GM18867 (cell line): ENCODE measurements around the gene PIWIL4.
"Not testable (repeated sequence)": the region's sequence is repeated elsewhere in the genome, so short reads cannot be mapped to it uniquely, and the experiment has no call there.

Experiments used
- ATAC-seq: cut with Tn5 transposase; IDR thresholded peaks from one replicate; pipeline ENCODE4 v1.9.1; 2021; ENCODE audit warnings: mild to moderate bottlenecking, moderate library complexity; ENCODE audit not compliant: unreplicated experiment

The PIWIL4 gene

DNA sequence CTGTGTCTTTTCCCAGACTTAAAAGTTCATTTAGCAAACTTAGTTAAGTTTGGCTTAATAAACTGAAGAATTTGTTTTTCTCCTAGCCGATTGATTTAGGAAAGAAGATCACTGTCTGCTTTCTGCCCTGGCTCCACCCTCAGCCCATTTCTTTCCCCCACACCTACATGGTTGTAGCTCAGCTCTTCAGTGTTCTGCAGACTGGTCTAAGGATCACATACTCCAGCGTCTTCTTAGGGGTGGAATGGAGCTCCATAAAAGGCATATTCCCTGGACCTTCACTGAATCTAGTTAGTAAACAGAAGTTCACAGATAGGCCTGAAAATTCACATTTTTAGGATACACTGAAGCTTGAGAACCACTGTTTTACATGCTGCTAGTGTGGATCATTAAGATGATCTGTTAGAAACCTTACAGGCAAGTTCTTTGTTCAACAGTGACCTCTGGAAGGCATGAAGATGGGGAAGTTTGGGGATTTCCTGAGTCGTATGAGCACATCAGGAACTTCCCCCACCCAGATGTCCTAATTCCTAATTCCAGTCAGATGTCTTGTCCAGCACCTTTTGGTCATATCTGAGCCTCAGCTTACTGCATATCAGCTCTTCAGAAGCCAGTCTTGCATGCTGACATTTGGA lies 16.8 kb downstream of the PIWIL4 start:
- no peak for ATAC-seq

DNA sequence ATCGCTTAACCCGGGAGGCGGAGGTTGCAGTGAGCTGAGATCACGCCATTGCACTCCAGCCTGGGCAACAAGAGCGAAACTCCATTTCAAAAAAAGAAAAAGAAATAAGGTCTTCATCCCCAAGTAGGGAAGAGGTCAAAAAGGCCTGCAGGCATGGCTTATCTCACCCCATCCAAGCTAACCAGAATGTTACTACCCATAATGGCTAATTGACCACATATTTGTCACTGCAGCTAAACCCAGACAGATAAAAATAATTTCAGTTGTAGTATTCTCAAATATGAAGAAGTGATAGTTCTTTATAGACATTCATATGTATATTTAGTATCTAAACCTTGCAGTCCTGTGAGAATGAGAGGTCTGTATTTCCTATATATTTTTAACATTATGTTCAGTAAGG lies 17.8 kb downstream of the PIWIL4 start:
- ATAC-seq: no peak

DNA sequence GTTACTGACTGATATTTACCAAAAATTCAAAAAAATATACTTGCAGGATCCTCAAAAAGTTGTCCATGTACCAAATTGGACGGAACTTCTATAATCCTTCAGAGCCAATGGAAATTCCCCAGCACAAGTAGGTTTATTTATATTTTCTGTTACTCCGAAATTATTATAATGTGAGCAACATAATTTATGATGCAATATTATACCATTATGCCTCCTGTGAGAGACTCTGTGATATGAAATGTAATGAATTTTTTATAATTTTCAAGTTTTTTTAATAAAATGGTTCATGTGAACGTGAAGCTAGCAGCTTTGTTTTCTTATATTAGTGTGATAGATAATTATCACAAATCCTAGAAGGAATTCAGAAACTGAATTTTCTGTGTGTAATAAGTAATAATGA lies 18.2 kb downstream of the PIWIL4 start:
- no peak for ATAC-seq

DNA sequence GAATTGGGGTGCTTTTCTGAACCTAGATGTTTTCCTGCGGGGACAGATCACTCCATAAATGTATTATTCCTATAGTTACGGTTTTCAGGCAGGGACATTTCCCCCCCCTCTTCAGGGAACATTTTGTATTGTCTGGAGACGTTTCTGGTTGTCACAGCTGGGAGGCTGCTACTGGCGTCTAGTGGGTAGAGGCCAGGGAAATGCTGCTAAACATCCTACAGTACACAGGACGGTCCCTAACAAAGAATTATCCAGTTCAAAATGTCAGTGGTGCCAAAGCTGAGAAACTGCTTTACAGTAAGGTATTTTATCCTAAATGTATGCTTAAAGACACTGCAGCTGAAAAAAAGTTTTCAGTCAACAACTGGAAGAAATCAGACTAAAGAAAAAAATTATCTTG lies 19.4 kb downstream of the PIWIL4 start:
- no peak for ATAC-seq

DNA sequence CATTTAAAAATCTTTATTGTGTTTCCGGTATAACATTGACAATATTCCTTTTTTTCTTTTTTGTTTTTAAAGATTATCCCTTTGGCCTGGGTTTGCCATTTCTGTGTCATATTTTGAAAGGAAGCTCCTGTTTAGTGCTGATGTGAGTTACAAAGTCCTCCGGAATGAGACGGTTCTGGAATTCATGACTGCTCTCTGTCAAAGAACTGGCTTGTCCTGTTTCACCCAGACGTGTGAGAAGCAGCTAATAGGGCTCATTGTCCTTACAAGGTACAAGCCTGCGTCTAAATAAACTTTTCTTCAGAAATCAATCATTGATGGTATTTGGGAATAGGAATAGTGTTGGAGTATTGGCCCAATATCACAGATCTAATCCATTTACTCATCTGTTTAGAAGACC lies 19.8 kb downstream of the PIWIL4 start:
- ATAC-seq: no peak

DNA sequence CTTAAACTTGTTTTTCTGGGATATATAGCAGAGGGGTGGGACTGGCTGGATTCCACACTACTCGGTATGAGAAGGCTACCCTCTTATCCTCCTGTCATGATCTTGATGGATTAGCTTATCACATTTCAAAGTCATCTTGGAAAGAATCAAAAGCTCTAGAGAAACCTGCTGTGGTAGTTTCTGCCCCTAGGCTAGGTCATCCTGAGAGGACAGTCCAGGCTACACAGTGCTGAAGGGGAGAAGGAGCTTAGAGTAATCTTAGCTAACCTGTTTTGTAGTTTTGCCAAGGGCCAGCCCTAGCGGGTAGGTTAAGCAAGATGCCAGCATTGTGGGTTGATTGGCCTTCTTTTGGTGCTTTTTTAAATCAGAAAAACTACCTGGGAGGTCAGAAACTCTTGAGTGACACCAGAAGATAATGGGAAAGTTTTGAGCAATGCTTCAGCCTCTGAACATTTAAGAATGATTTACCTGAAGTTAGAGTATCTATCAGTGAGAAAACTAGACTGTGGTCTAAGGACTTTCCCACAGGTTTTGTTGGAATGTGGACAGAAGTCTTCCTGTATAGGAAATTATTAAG lies 21.3 kb downstream of the PIWIL4 start:
- ATAC-seq: no peak

DNA sequence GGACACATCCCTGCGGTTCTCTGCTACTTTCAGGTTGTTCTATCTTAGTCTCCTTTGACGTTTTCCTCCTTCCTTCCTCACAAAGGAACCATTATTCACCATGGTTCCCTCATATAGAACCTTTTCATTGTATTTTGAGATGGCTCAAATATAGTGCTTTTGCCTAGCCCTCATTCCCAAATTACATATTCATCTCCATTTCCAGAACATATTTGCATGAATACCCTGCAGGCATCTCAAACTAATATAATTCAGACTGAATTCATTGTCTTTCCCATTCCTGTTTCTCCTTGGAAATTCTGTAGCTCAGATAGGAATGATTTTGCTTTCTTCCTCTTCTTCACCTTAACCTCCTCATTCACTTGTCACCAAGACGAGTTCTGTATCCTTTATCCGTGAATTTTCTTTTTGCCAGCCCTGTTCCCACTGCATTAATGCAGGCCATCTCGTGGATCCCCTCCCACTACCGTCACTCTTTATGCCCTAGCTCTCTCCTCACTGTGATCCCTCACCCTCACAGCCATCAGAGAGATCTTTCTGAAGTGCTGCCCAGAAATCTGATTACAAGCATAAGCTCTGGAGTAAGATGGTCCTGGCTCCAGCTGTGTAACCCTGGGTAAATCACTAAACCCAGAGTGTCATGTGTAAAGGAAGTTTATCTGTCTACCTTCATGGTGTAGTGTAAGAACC lies 23.3 kb downstream of the PIWIL4 start:
- ATAC-seq: no peak

DNA sequence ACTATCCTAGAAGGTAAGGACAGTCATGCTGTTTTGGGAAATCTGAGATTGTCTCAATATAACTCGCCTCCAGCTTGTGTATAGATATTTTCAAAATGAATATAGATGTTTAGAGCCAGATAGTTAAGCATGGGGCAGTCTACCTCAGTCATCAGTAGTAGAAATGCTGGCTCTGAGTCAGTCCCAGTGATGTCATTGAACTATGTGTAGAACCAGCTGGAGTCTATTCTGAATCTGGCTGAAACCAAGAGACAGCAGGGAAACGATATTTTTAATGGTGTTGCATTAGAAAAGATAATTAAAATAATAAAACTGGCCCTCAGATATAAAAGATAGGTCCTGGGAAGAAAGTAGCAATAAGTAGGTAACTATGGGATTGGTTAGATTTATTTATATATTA lies 25.9 kb downstream of the PIWIL4 start:
- peak; percentile 89 for ATAC-seq

DNA sequence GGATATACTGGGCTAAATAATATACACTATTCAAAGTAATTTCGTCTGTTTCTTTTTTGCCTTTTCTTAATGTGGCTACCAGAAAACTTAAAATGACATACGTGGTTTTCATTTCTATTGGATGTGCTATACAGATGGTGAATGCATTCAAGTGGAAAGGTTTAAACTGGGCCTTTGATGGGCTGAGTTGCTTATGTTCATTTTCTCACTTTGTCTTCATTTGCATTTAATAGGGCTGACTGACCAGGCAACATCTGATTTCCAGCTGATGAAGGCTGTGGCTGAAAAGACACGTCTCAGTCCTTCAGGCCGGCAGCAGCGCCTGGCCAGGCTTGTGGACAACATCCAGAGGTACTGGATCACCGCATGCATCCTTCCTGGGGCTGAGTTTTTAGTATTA lies 27.9 kb downstream of the PIWIL4 start:
- ATAC-seq: peak; percentile 62

DNA sequence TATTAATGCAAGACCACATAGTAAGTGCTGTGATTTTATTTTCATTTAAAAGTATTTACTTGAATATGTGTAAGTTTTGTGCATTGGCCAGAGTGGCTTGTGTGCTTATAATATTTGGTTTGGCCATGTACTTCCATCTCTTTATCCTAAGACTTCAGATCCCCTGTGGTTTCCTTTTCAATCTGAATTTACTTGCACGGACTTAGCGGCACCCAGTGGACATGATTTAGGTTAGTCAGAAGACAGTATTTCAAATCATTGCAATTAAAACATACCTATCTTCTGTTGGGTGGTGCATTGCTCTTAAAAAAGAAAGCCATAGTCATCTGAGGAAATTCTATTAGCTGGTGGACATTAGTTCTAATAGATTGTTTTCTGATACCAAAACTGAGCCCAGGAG lies 30.7 kb downstream of the PIWIL4 start:
- no peak for ATAC-seq

DNA sequence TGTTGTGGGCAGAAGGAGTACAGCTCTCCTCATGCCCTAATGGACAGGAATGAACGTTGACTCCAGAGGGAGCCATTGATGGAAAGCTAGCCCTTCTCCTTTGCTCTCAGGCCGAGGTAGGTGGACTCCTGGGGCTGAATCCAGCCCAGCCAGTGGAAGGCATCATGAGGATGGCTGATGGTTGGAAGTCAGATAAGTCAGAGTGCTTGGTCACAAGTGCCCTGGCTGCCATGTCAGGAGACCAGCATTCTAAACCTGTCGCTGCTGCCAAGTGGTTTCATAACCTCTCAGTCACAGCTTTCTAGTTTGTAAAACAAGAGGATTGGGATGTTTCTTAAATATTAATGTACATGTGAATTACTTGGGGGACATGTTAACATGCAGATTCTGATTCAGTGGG lies 32.3 kb downstream of the PIWIL4 start:
- no peak for ATAC-seq

DNA sequence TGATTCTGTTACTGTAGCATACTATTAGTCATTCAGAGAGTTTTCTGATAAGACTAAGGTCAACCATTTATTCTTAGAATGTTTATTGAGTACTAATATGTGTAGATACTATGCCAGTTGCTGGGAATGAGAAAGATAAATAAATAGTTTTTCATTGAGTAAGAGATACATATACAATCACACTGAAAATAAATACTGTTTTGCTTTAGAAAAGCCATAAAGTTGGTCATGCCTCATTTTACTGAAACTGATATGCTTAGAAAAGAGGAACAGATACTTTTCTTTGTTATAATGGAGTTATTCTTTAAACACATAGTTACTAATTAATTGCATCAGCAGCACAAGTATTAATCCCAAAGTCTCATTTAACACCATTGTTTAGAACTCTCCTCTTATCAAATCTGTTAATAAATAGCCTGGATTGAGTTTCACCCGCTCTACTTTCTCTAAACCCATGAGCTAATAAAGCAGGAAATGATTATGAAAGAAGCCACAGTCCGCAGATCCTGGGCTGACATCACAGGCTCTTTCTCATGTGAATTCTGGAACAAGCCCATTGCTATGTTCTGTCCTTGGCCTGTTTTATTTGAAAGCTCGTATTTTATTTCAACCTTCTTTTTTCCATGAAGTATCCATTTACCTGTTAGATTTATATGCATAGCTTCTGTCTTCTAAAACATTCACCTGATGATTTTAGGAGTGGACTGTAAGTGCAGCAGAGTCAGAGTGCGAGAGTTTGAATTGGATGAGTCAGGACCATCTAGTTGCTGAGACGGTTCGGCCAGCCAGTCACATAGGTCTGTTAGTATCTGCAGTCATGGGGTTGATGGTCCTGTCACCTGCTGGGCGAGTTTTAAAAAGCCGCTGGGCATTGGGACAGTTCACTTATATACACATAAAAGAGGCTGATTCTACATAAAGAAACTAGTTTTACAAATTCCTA lies 35.5 kb downstream of the PIWIL4 start:
- ATAC-seq: peak; percentile 90

DNA sequence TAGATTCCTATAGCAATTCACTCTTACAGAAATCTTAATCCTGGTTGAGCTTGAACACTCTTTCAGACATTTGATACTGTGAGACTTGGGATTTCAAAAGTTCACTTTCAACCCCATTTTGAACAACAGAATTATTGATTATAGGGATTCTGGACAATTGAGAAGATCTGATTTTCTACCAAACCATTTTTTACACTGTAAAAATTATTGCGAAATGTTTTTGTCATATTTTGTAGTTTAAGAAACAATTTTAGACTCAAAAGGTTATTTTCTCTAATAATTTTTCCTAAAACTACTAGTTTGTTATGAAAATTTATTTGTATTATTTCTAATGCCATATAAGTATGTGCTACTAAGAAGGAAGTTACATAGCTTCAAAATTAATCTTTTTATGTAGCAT lies 36.4 kb downstream of the PIWIL4 start:
- no peak for ATAC-seq

DNA sequence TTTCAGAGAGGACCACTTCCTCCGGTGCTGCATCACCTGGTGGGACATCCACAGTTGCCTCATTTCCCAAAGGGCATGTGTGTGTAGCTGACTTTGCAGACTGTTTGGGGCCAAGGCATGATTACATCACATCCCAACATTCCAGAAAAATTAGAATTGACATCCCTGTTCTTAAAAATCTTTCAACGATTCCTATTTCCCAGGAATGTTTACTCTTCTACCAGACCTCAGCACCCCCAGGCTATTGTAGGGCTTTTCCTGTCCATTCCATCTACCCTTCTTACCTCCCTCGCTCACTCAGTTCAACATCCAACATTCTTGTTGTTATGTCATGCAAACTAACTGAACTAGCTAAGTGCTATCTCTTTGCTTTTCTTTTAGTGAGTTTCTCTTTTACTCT lies 37.3 kb downstream of the PIWIL4 start:
- no peak for ATAC-seq

DNA sequence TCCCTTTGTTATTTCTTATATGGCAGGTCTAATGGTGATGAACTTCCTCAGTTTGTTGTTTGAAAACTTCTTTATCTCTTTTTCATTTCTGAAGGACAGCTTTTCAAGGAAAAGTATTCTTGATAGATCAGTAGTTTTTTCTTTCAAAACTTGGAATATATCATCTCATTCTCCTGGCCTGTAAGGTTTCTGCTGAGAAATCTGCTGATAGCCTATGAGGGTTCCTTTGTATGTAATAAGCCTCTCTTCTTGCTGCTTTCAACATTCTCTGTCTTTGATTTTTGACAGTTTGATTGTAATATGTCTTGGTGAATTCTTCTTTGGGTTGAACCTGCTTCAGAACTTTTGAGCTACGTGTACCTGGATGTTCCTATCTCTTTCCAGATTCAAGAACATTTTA lies 46.0 kb downstream of the PIWIL4 start:
- no peak for ATAC-seq

DNA sequence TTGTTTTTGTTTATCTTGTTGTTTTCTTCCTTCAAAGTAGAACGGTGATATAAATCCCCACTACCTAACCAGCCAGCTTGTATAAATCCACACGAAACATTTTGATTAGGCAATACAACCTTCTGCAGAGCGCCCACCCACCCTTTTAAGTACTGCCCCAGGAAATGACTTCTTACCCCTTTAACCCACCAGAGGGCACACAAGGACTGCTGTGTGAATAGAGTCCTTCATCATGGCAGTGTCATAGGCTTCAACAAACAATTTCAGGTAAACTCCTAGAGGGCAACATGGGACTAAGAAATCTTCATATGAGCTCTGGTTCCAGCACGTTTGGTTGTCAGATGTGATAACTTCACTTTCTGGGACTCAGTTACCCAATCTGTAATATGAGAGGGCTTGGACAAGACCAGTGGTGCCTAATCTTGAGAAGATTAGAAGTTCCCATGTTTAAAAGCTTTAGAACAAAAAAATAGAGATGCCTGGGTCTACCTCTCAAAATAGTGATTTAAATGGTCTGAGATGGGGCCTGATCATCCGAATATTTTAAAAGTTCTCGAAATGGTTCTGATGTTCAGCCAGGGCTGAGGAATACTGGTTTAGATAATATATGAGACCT lies 56.1 kb downstream of the PIWIL4 start:
- ATAC-seq: peak; percentile 86

DNA sequence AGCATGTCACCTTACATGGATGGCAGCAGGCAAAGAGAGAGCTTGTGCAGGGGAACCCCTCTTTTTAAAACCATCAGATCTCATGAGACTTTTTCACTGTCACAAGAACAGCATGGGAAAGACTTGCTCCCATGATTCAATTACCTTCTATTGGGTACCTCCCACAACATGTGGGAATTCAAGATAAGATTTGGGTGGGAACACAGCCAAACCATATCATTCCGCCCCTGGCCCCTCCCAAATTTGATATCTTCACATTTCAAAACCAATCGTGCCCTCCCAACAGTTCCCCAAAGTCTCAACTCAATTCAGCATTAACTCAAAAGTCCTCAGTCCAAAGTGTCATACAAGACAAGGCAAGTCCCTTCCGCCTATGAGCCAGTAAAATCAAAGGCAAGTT lies 58.3 kb downstream of the PIWIL4 start:
- ATAC-seq: not testable (repeated sequence)

DNA sequence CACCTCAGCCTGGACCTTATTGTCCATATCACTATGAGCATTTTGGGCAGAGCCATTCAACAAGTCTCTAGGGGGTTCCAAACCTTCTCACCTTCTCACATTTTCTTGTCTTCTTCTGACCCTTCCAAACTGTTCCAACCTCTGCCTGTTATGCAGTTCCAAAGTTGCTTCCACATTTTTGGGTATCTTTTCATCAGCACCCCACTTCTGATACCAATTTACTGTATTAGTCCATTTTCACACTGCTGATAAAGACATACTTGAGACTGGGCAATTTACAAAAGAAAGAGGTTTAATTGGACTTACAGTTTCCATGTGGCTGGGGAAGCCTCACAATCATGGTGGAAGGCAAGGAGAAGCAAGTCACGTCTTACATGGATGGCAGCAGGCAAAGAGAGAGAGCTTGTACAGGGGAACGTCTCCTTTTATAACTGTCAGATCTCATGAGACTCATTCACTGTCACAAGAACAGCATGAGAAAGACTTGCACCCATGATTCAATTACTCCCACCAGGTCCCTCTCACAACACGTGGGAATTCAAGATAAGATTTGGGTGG lies 59.9 kb downstream of the PIWIL4 start:
- not testable (repeated sequence) for ATAC-seq

DNA sequence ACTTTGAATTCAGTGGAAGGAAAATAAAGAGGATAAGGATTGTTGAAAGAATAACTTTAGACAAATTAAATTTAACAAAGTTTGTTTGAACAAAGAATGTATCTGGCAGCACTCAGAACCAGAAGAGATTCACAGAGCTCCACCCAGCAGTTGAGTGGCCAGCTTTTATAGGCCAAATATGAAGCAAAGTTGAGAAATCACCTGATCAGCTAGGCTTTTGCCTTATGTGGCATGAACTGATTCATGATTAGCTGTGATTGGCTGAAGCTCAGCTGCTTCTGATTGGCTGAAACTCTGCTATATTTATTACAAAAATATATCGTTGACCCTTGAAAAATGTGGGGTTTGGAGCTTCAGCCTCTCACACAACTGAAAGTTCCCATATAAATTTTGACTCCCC lies 62.6 kb downstream of the PIWIL4 start:
- no peak for ATAC-seq

DNA sequence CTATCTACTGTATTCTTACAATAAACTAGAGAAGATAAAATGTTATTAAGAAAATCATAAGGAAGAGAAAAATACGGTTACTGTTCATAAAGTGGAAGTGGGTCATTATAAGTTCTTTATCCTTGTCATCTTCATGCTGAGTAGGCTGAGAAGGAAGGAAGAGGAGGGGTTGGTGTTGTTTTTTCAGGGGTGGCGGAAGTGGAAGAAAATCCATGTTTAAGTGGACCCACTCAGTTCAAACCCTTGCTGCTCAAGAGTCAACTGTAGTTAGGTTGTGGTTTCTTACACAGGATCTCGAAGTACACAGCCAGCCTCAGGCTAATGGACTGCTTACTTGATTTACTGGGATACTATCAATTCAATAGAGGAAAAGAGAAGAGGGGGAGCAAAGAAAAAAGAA lies 63.1 kb downstream of the PIWIL4 start:
- ATAC-seq: no peak

DNA sequence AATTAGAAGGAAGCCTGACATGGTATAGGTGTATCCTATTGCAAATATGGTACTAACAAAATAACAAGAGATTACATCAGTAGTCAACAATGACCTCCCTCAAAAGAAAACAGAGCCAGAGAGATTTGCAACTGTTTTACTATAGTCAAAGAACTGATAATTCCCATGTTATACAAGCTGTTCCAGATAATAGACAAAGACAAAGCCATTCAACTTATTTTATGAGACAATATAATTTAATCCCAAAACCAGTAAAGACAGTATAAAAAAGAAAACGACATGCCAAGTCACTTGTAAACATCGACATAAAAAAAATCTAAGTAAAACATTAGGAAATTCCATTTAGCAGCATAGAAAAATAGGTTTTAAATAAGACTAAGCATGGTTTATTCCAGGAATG lies 65.2 kb downstream of the PIWIL4 start:
- ATAC-seq: no peak
